Measurements from ENCODE around the gene MRPS6. TPM values are rescaled to one million over a fixed set of nuclear protein-coding genes. Genes with fewer than 3 reads are reported as not detected.

MRPS6 gene
- total and polyA plus RNA-seq, 12 donors, result 25.4 to 135 (median 83.6) TPM

DNA sequence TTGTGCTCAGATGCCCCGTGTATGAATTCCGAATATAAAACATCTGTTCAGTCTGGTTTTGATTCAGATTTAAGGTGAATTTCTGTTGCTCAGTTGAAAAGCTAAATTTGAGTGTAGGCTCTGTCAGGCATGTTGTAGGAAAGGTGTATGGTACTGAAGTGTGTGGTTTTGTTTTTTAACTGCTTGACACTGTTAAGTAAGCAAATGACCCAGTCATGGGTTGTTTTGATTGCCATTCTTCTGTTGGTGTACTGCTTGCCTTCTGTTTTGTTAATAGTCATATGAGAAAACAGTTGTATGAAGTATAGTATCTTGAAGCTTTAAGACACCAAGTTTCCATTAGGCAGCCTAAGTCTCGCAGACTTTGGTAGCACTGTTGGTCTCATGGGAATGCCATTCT lies 10.0 kb downstream of the MRPS6 start:
- Histone ChIP-seq H3K27me3 (no peaks in the 10 kb centered on the region), H3K4me1 (replicated peaks in 1 of 2) (peaks cover 10 to 36% of the 10 kb centered on the region in 2 donors), H3K36me3 (replicated peaks in 1 of 2) (peaks cover 0 to 8% of the 10 kb centered on the region in 2 donors), H3K27ac (no peak overlapping the region), H3K9me3 (replicated peaks in 1 of 3) (no peaks in the 10 kb centered on the region), H3K4me3 (no peak overlapping the region)
- intact Hi-C loops (cut with DNase I), result no loop called here
- TF ChIP-seq POLR2A (IDR thresholded peaks at IDR 0.05), result no peak
- TF ChIP-seq, protein P1, sequence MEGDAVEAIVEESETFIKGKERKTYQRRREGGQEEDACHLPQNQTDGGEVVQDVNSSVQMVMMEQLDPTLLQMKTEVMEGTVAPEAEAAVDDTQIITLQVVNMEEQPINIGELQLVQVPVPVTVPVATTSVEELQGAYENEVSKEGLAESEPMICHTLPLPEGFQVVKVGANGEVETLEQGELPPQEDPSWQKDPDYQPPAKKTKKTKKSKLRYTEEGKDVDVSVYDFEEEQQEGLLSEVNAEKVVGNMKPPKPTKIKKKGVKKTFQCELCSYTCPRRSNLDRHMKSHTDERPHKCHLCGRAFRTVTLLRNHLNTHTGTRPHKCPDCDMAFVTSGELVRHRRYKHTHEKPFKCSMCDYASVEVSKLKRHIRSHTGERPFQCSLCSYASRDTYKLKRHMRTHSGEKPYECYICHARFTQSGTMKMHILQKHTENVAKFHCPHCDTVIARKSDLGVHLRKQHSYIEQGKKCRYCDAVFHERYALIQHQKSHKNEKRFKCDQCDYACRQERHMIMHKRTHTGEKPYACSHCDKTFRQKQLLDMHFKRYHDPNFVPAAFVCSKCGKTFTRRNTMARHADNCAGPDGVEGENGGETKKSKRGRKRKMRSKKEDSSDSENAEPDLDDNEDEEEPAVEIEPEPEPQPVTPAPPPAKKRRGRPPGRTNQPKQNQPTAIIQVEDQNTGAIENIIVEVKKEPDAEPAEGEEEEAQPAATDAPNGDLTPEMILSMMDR (IDR thresholded peaks at IDR 0.05), result no peak
- WGBS, 4 donors, result 88 to 92% (median 92%) methylated on average over 3 of the region's 3 CpGs
- no peak for DNase-seq

DNA sequence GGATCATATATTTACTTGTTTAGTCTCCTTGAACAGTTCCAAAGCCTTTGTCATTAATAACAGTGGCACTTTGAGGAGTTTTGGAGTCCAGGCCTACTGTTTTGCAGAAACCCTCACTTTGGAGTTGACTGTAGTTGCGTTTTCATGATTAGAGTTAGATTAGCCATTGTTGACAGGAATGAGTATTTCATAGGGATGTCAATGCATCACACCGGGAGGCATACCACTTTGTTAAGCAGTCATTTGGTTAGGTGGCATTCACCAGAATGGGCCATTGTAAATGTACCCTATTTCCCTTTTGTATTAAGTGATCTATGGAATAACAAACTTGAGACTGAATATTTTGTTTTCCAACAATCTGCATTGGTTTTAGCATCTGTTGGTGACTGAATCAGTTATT lies 11.8 kb downstream of the MRPS6 start:
- 93 to 98% (median 96%) methylated on average over 2 of the region's 2 CpGs for WGBS, 4 donors
- no peaks in the 10 kb centered on the region for H3K9me3 ChIP-seq (replicated peaks in 1 of 3)
- H3K36me3 ChIP-seq (replicated peaks in 1 of 2), result peaks cover 0 to 8% of the 10 kb centered on the region in 2 donors
- peaks cover 0 to 29% of the 10 kb centered on the region in 2 donors for H3K4me1 ChIP-seq (replicated peaks in 1 of 2)
- TF ChIP-seq POLR2A (IDR thresholded peaks at IDR 0.05), result no peak
- TF ChIP-seq, protein P1 (IDR thresholded peaks at IDR 0.05), result no peak
- DNase-seq, result no peak
- H3K4me3 ChIP-seq, result no peak overlapping the region
- no peaks in the 10 kb centered on the region for H3K27me3 ChIP-seq
- H3K27ac ChIP-seq, result no peak overlapping the region
- intact Hi-C loops (cut with DNase I), result no loop called here

DNA sequence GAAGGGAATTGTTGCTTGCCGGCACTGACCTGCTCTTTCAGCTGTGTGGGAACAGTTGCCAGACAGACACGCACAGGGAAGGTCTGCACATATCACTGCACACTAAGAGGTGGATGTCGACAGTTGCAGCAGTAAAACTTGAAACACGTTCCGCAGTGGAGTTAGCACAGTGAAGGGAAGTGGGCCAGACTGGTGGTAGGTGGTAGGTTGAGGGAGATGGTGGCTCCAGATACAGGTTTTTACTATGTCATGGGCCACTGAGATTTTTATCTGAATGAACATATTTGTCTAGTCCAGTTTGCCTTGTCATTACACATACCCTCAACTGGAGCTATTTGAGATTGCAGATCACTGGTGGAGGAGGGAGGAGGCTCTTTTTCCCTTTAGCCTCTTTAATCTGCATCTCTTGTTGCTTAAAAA lies 13.5 kb downstream of the MRPS6 start:
- H3K27ac ChIP-seq, result no peak overlapping the region

DNA sequence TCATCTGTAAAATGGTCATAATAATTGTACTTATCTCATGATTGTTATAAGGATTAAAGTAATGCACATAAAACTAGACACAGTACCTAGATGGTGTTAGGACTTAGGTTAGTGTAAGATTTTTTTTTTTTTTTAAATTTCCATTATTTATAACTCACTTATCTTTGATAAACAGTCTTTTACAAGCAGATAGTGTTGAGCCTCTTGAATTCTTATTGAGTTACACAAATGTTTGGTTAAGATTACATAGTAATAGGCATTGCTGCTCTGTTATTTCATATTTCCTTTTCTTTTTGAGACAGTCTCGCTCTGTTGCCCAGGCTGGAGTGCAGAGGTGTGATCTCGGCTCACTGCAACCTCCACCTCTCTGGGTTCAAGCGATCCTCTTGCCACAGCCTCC lies 15.4 kb downstream of the MRPS6 start:
- Histone ChIP-seq H3K4me3 (no peak overlapping the region), H3K27me3 (no peaks in the 10 kb centered on the region), H3K4me1 (replicated peaks in 1 of 2) (peaks cover 10 to 37% of the 10 kb centered on the region in 2 donors), H3K36me3 (replicated peaks in 1 of 2) (peaks cover 0 to 8% of the 10 kb centered on the region in 2 donors), H3K9me3 (replicated peaks in 1 of 3) (no peaks in the 10 kb centered on the region), H3K27ac (no peak overlapping the region)
- no peak for DNase-seq
- intact Hi-C loops (cut with DNase I), result no loop called here
- TF ChIP-seq POLR2A (IDR thresholded peaks at IDR 0.05), result no peak
- TF ChIP-seq, protein P1 (IDR thresholded peaks at IDR 0.05), result no peak
- WGBS, 4 donors, result 96 to 100% (median 98%) methylated on average over 3 of the region's 3 CpGs

More for the DNA sequence above, 13.5 kb downstream of the MRPS6 start:
- 90 to 100% (median 94%) methylated on average over 5 of the region's 5 CpGs for WGBS, 4 donors
- Histone ChIP-seq H3K36me3 (replicated peaks in 1 of 2) (peaks cover 0 to 8% of the 10 kb centered on the region in 2 donors), H3K4me1 (replicated peaks in 1 of 2) (peaks cover 4 to 25% of the 10 kb centered on the region in 2 donors), H3K4me3 (no peak overlapping the region), H3K9me3 (replicated peaks in 1 of 3) (no peaks in the 10 kb centered on the region), H3K27me3 (no peaks in the 10 kb centered on the region)
- no peak for DNase-seq
- intact Hi-C loops (cut with DNase I), result no loop called here
- TF ChIP-seq POLR2A (IDR thresholded peaks at IDR 0.05), result no peak
- TF ChIP-seq, protein P1 (IDR thresholded peaks at IDR 0.05), result no peak
